HepG2 (cell line): Measurements from ENCODE around the gene TCERG1L. TPM values are rescaled to one million over a fixed set of nuclear protein-coding genes. Genes with fewer than 3 reads are reported as not detected.

Experiments used
- ATAC-seq: fragments of 200-7000 bp; cut with Tn5 transposase; 3 replicates; pipeline ENCODE4 v1.9.1; 2020; ENCODE audit warnings: mild to moderate bottlenecking, moderate library complexity
- BruUV-seq: library from RNA; stranded (reverse); fragments of 400-500 nt; replicated peaks from 2 replicates; lab custom pipeline; 2021; lab: Mats Ljungman, UMichigan
- CTCF ChIA-PET: fragments of 300-600 bp; formaldehyde crosslinking; extraction: SDS; loops from one replicate; lab custom pipeline; 2021; ENCODE audit warnings: low total read pairs, inconsistent platforms, low intra/inter-chr PET ratio; lab: Yijun Ruan, JAX
- POLR2A ChIA-PET: fragments of 350-600 bp; sonication (Branson Sonifier 250); formaldehyde crosslinking; loops from one replicate; lab custom pipeline; 2020; ENCODE audit warnings: antibody characterized with exemption, inconsistent platforms; lab: Yijun Ruan, JAX
- DNase-seq: peaks from one replicate; pipeline ENCODE4 v3.0.0-alpha.2; 2015; ENCODE audit warnings: low spot score
- FAIRE-seq: peaks from 3 replicates; lab custom pipeline; 2011; peaks lifted over from hg19 to GRCh38; lab: Jason Lieb, UNC
- H2AFZ ChIP-seq: one replicate; pipeline ENCODE4 v1.6.1; 2011; ENCODE audit warnings: low read length, inconsistent platforms
- H3K27ac ChIP-seq: fragments of 300-600 bp; 3 replicates; pipeline ENCODE4 v1.8.0; 2011; ENCODE audit warnings: mixed run types, mild to moderate bottlenecking, mixed read lengths, low read length, inconsistent platforms; ENCODE audit not compliant: insufficient read depth; ENCODE audit errors: extremely low read length
- H3K27me3 ChIP-seq, 2 experiments: fragments of 200-600 bp in 1 of 2; 2 replicates in 1 of 2; 3 replicates in 1 of 2; pipeline versions ENCODE4 v1.6.0 to v1.8.0; 2011; ENCODE audit warnings: low read length in 2 of 2, mild to moderate bottlenecking in 2 of 2, moderate library complexity in 2 of 2, inconsistent platforms in 1 of 2; ENCODE audit not compliant: insufficient read depth in 2 of 2, control insufficient read depth in 1 of 2
- H3K36me3 ChIP-seq, 2 experiments: fragments of 200-600 bp in 1 of 2; replicated peaks in 1 of 2; 2 replicates in 1 of 2; 3 replicates in 1 of 2; pipeline versions ENCODE4 v1.5.1 to v1.8.0; 2011; ENCODE audit warnings: low read length in 2 of 2, inconsistent platforms in 1 of 2; ENCODE audit not compliant: insufficient read depth in 2 of 2, control insufficient read depth in 1 of 2
- H3K4me1 ChIP-seq: 2 replicates; pipeline ENCODE4 v1.5.1; 2012; ENCODE audit warnings: low read length, inconsistent platforms; ENCODE audit not compliant: insufficient read depth
- H3K4me2 ChIP-seq: 2 replicates; pipeline ENCODE4 v1.6.0; 2011; ENCODE audit warnings: low read depth, low read length, inconsistent platforms
- H3K4me3 ChIP-seq, 3 experiments: fragments of 200-600 bp in 1 of 3; sonication (generic), shearing (Covaris generic) in 1 of 3; replicated peaks in 1 of 3; 2 replicates each; pipeline ENCODE4 v1.5.1; 2011 to 2016; ENCODE audit warnings: low read length in 3 of 3, inconsistent platforms in 2 of 3, low read depth in 2 of 3, mild to moderate bottlenecking in 2 of 3, control low read depth in 1 of 3, mixed read lengths in 1 of 3; ENCODE audit not compliant: insufficient read depth in 1 of 3
- H3K79me2 ChIP-seq: one replicate; pipeline ENCODE4 v1.6.1; 2011; ENCODE audit warnings: low read length, inconsistent platforms; ENCODE audit not compliant: insufficient read depth
- H3K9ac ChIP-seq: 2 replicates; pipeline ENCODE4 v1.6.0; 2011; ENCODE audit warnings: mild to moderate bottlenecking, low read depth, low read length, inconsistent platforms; ENCODE audit not compliant: insufficient read depth
- H3K9me3 ChIP-seq: 2 replicates; pipeline ENCODE4 v1.5.1; 2012; ENCODE audit warnings: mild to moderate bottlenecking, low read length
- H4K20me1 ChIP-seq: 2 replicates; pipeline ENCODE4 v1.6.0; 2011; ENCODE audit warnings: inconsistent platforms, mild to moderate bottlenecking, low read length, moderate library complexity; ENCODE audit not compliant: insufficient read depth
- GATA4 ChIP-seq: sonication (generic); IDR thresholded peaks from 2 replicates; pipeline ENCODE4 v1.6.1; 2016; ENCODE audit warnings: antibody characterized with exemption, low read depth, borderline replicate concordance
- NFRKB ChIP-seq: fragments of 450-650 bp; IDR thresholded peaks from 2 replicates; pipeline ENCODE4 v1.6.1; 2017
- PCBP1 ChIP-seq: fragments of 200-400 bp; formaldehyde crosslinking; IDR thresholded peaks from 2 replicates; pipeline ENCODE4 v1.6.1; 2017; ENCODE audit warnings: mild to moderate bottlenecking, low read depth, low read length, borderline replicate concordance
- RNF2 ChIP-seq: fragments of 450-650 bp; conservative IDR thresholded peaks from 2 replicates; pipeline ENCODE4 v1.6.1; 2016; ENCODE audit warnings: low read depth
- SMAD3 ChIP-seq: sonication (generic); formaldehyde crosslinking; IDR thresholded peaks from 2 replicates; pipeline ENCODE4 v1.4.0; 2020; ENCODE audit warnings: missing genetic modification reagents
- SRY ChIP-seq: sonication (generic); formaldehyde crosslinking; IDR thresholded peaks from 2 replicates; pipeline ENCODE4 v1.8.0; 2022; ENCODE audit warnings: mild to moderate bottlenecking, missing genetic modification reagents
- TBX3 ChIP-seq: fragments of 450-650 bp; IDR thresholded peaks from 2 replicates; pipeline ENCODE4 v1.6.1; 2017; ENCODE audit warnings: antibody characterized with exemption, mild to moderate bottlenecking, inconsistent platforms, borderline replicate concordance
- ZNF543 ChIP-seq: sonication (generic); formaldehyde crosslinking; IDR thresholded peaks from 2 replicates; pipeline ENCODE4 v1.4.0; 2020; ENCODE audit warnings: mild to moderate bottlenecking, missing genetic modification reagents
- ZNF567 ChIP-seq: sonication (generic); formaldehyde crosslinking; IDR thresholded peaks from 2 replicates; pipeline ENCODE4 v1.8.1; 2023; ENCODE audit warnings: mild to moderate bottlenecking, missing genetic modification reagents, borderline replicate concordance
- WGBS: methylation state at CpG from one replicate; pipeline ENCODE4 v1.1.6; 2017; ENCODE audit warnings: low lambda C conversion rate; 5-methylcytosine and 5-hydroxymethylcytosine counted together
- in situ Hi-C: cut with HindIII; loops from 2 replicates; pipeline ENCODE4 v1.10.0; 2017; ENCODE audit warnings: low pct_unique_long_range_greater_than_20kb; ENCODE audit not compliant: extremely low pct_ligation_motif_present
- intact Hi-C: fragments of 100-400 bp; cut with micrococcal nuclease; formaldehyde crosslinking; loops from one replicate; pipeline ENCODE4 v1.10.0; 2022; ENCODE audit not compliant: unreplicated experiment
- polyA plus RNA-seq, 8 experiments: library from polyadenylated mRNA; depleted of rRNA in 3 of 8; stranded (reverse) in 7 of 8; unstranded in 1 of 8; fragments of >200 nt; fragmentation: Illumina TruSeq in 4 of 8; extraction: Trizol in 4 of 8; gene quantifications; 2 replicates each; pipeline versions ENCODE4 v1.2.1 to v1.2.3, GENCODE V29; 2011 to 2016; ENCODE audit warnings: low read depth in 4 of 8, missing spikeins in 1 of 8, mixed read lengths in 1 of 8; ENCODE audit not compliant: insufficient read depth in 1 of 8
- total RNA-seq, 5 experiments: library from RNA; depleted of rRNA; stranded (reverse); fragments of >200 nt; fragmentation: Illumina TruSeq; extraction: Trizol; gene quantifications; 2 replicates each; pipeline ENCODE4 v1.2.3, GENCODE V29; 2016; ENCODE audit warnings: low read depth in 1 of 5
- TF ChIP-seq, protein P1 (sequence below): sonication (generic); formaldehyde crosslinking; conservative IDR thresholded peaks from 2 replicates; pipeline ENCODE4 v1.4.0; 2020; ENCODE audit warnings: missing genetic modification reagents
- TF ChIP-seq, protein P2 (sequence below): sonication (generic); formaldehyde crosslinking; IDR thresholded peaks from 2 replicates; pipeline ENCODE4 v1.4.0; 2020; ENCODE audit warnings: missing genetic modification reagents
- TF ChIP-seq, protein P3 (sequence below): sonication (generic); formaldehyde crosslinking; IDR thresholded peaks from 2 replicates; pipeline ENCODE4 v1.4.0; 2020; ENCODE audit warnings: mild to moderate bottlenecking, missing genetic modification reagents

TCERG1L gene
- total and polyA plus RNA-seq, 2 of the 13 experiments (the other 11 are each of a cell fraction or from before 2014, with no cell fraction given) = not detected

DNA sequence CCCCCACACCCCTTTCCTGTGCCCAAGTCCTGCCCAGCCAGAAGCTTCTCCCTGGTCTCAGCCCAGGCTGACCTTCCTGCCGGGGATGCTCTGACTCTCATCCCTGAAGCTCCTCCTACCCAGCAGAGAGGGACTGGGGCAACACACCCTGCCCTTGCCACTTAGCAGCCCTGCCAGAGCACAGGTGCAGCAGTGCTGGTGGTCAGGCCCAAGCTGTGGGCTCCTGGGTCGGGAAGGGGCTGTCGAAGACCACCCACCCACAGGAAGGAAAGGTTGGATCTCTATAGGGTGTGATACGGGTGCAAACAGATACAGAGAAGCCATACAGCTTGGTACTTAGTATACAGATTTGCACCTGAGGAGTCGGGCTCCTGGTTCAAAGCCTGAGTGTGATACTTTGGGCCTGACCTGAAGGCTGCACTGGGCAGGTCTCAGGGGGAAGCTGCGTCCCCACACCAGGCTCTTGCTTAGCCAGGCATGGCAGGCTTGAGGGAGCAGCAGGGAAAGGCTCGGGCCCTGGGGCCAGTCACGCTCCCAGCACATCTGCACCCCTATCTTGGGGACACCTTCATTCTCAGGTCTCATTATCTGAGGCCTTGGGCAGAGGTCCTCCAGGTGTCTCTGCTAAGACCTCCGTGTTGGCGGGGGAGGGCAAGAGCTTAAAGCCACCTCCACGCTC, 47.3 kb downstream of the TCERG1L start:
- H3K9ac ChIP-seq = no peak overlapping the region
- peaks cover 4 to 43% of the 10 kb centered on the region in 2 experiments; a peak in 4 of 5 replicates for H3K27me3 ChIP-seq
- H3K4me1 ChIP-seq = no peaks in the 10 kb centered on the region
- intact Hi-C loops (no loop called here), in situ Hi-C loops (no loop called here)
- ChIA-PET POLR2A (no interaction called here), CTCF (no interaction called here)
- FAIRE-seq = no peak
- TF ChIP-seq, protein P1, sequence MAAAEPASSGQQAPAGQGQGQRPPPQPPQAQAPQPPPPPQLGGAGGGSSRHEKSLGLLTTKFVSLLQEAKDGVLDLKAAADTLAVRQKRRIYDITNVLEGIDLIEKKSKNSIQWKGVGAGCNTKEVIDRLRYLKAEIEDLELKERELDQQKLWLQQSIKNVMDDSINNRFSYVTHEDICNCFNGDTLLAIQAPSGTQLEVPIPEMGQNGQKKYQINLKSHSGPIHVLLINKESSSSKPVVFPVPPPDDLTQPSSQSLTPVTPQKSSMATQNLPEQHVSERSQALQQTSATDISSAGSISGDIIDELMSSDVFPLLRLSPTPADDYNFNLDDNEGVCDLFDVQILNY (CRISPR knock-in tag) = no peak
- no peak overlapping the region for H3K27ac ChIP-seq
- no peak overlapping the region for H2AFZ ChIP-seq
- no peak for DNase-seq
- ATAC-seq = no peak
- no TSS peak for BruUV-seq
- H4K20me1 ChIP-seq = no peaks in the 10 kb centered on the region
- H3K4me3 ChIP-seq = no peak overlapping the region
- H3K36me3 ChIP-seq = no peaks in the 10 kb centered on the region
- WGBS = 0% methylated on average over 4 of the region's 11 CpGs
- no peak overlapping the region for H3K4me2 ChIP-seq
- no peaks in the 10 kb centered on the region for H3K79me2 ChIP-seq
- H3K9me3 ChIP-seq = no peaks in the 10 kb centered on the region

DNA sequence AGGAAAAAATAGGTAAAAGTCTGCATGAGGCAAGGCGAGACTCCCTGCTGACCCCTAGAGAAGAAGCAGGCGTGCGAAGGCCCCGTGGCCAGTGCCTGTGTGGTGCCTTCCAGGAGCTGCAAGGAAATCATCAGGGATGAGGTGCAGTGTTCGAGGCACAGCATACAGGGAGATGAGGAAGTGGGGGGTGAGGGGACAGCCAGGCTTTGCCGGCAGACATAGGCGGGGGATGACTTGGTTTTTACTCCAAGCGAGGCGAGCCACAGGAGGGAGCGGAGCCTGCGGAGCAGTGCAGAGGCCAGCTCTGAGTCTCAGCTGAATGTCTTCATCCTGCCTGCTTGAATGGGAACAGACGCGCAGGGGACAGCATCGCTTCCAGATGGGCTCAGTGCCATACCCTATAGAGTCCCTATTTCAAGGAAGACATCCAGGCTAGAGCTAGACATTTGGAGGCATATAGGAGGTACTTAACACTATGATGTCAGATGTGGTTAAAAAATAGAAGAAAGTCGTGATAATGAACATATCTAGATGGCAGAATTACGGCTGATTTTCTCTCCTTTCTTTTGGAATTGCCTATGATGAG, 49.5 kb downstream of the TCERG1L start:
- BruUV-seq = no TSS peak
- Histone ChIP-seq H3K27ac (no peak overlapping the region), H3K27me3 (peaks cover 4 to 59% of the 10 kb centered on the region in 2 experiments; a peak in 4 of 5 replicates), H3K36me3 (no peaks in the 10 kb centered on the region), H3K9me3 (no peaks in the 10 kb centered on the region), H2AFZ (no peak overlapping the region), H3K4me1 (no peaks in the 10 kb centered on the region), H3K4me2 (no peak overlapping the region), H3K9ac (no peak overlapping the region), H3K79me2 (no peaks in the 10 kb centered on the region), H4K20me1 (no peaks in the 10 kb centered on the region), H3K4me3 (no peak overlapping the region)
- 46% methylated on average over 16 of the region's 16 CpGs for WGBS
- no peak for FAIRE-seq
- ChIA-PET POLR2A (no interaction called here), CTCF (no interaction called here)
- intact Hi-C loops (no loop called here), in situ Hi-C loops (no loop called here)
- no peak for ATAC-seq
- no peak for DNase-seq
- TF ChIP-seq ZNF543 (CRISPR knock-in tag) (no peak), GATA4 (no peak), SRY (CRISPR knock-in tag) (no peak), SMAD3 (CRISPR knock-in tag) (no peak), RNF2 (no peak), NFRKB (no peak), ZNF567 (CRISPR knock-in tag) (no peak), PCBP1 (no peak), TBX3 (no peak)
- TF ChIP-seq, protein P2, sequence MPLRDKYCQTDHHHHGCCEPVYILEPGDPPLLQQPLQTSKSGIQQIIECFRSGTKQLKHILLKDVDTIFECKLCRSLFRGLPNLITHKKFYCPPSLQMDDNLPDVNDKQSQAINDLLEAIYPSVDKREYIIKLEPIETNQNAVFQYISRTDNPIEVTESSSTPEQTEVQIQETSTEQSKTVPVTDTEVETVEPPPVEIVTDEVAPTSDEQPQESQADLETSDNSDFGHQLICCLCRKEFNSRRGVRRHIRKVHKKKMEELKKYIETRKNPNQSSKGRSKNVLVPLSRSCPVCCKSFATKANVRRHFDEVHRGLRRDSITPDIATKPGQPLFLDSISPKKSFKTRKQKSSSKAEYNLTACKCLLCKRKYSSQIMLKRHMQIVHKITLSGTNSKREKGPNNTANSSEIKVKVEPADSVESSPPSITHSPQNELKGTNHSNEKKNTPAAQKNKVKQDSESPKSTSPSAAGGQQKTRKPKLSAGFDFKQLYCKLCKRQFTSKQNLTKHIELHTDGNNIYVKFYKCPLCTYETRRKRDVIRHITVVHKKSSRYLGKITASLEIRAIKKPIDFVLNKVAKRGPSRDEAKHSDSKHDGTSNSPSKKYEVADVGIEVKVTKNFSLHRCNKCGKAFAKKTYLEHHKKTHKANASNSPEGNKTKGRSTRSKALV = no peak
- TF ChIP-seq, protein P3, sequence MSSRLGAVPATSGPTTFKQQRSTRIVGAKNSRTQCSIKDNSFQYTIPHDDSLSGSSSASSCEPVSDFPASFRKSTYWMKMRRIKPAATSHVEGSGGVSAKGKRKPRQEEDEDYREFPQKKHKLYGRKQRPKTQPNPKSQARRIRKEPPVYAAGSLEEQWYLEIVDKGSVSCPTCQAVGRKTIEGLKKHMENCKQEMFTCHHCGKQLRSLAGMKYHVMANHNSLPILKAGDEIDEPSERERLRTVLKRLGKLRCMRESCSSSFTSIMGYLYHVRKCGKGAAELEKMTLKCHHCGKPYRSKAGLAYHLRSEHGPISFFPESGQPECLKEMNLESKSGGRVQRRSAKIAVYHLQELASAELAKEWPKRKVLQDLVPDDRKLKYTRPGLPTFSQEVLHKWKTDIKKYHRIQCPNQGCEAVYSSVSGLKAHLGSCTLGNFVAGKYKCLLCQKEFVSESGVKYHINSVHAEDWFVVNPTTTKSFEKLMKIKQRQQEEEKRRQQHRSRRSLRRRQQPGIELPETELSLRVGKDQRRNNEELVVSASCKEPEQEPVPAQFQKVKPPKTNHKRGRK = no peak
